HEK293 (cell line): ENCODE measurements around the gene KDELR1.

ENCODE experiments used
- HOXC10 ChIP-seq: sonication (generic); formaldehyde crosslinking; IDR thresholded peaks from 2 replicates; pipeline ENCODE4 v1.8.1; 2023; ENCODE audit warnings: mild to moderate bottlenecking, missing genetic modification reagents
- PRDM1 ChIP-seq: fragments of 450-650 bp; formaldehyde crosslinking; IDR thresholded peaks from 2 replicates; pipeline ENCODE4; 2016; ENCODE audit warnings: missing biosample characterization, missing genetic modification characterization
- REST ChIP-seq: fragments of 450-650 bp; formaldehyde crosslinking; IDR thresholded peaks from 2 replicates; pipeline ENCODE4 v1.5.1; 2016; ENCODE audit warnings: missing biosample characterization, missing genetic modification characterization
- TSHZ1 ChIP-seq: fragments of 450-650 bp; formaldehyde crosslinking; IDR thresholded peaks from 2 replicates; pipeline ENCODE4 v1.5.1; 2016; ENCODE audit warnings: missing biosample characterization, missing genetic modification characterization, borderline replicate concordance
- ZIC2 ChIP-seq: fragments of 450-650 bp; formaldehyde crosslinking; IDR thresholded peaks from 2 replicates; pipeline ENCODE4 v1.5.1; 2016; ENCODE audit warnings: missing biosample characterization, missing genetic modification characterization
- ZNF132 ChIP-seq: fragments of 450-650 bp; formaldehyde crosslinking; IDR thresholded peaks from 2 replicates; pipeline ENCODE4 v1.5.1; 2017; ENCODE audit warnings: missing biosample characterization, missing genetic modification characterization, borderline replicate concordance
- ZNF155 ChIP-seq: fragments of 450-650 bp; formaldehyde crosslinking; IDR thresholded peaks from 2 replicates; pipeline ENCODE4 v1.5.1; 2016; ENCODE audit warnings: missing biosample characterization, missing genetic modification characterization
- ZNF223 ChIP-seq: fragments of 450-650 bp; formaldehyde crosslinking; IDR thresholded peaks from 2 replicates; pipeline ENCODE4 v1.5.1; 2016; ENCODE audit warnings: missing biosample characterization, missing genetic modification characterization
- ZNF23 ChIP-seq: fragments of 450-650 bp; formaldehyde crosslinking; IDR thresholded peaks from 2 replicates; pipeline ENCODE4 v1.5.1; 2016; ENCODE audit warnings: missing biosample characterization, missing genetic modification characterization, borderline replicate concordance
- ZNF239 ChIP-seq: fragments of 450-650 bp; formaldehyde crosslinking; IDR thresholded peaks from 2 replicates; pipeline ENCODE4 v1.5.1; 2016; ENCODE audit warnings: missing biosample characterization, missing genetic modification characterization
- ZNF335 ChIP-seq: fragments of 450-650 bp; formaldehyde crosslinking; conservative IDR thresholded peaks from 2 replicates; pipeline ENCODE4 v1.5.1; 2016; ENCODE audit warnings: missing biosample characterization, missing genetic modification characterization
- ZNF473 ChIP-seq: fragments of 450-650 bp; formaldehyde crosslinking; IDR thresholded peaks from 2 replicates; pipeline ENCODE4 v1.5.1; 2017; ENCODE audit warnings: missing biosample characterization, missing genetic modification characterization
- ZNF501 ChIP-seq: fragments of 450-650 bp; formaldehyde crosslinking; IDR thresholded peaks from 2 replicates; pipeline ENCODE4 v1.5.1; 2016; ENCODE audit warnings: missing biosample characterization, missing genetic modification characterization
- ZNF518A ChIP-seq: fragments of 450-650 bp; formaldehyde crosslinking; conservative IDR thresholded peaks from 2 replicates; pipeline ENCODE4 v1.5.1; 2016; ENCODE audit warnings: low read depth, missing biosample characterization, missing genetic modification characterization
- ZNF544 ChIP-seq: fragments of 450-650 bp; formaldehyde crosslinking; IDR thresholded peaks from 2 replicates; pipeline ENCODE4 v1.5.0; 2017; ENCODE audit warnings: missing biosample characterization, missing genetic modification characterization
- ZNF548 ChIP-seq: fragments of 450-650 bp; formaldehyde crosslinking; IDR thresholded peaks from 2 replicates; pipeline ENCODE4 v1.5.1; 2016; ENCODE audit warnings: missing biosample characterization, missing genetic modification characterization
- ZNF658 ChIP-seq: fragments of 450-650 bp; formaldehyde crosslinking; IDR thresholded peaks from 2 replicates; pipeline ENCODE4; 2016; ENCODE audit warnings: missing biosample characterization, missing genetic modification characterization
- ZNF776 ChIP-seq: fragments of 450-650 bp; formaldehyde crosslinking; IDR thresholded peaks from 2 replicates; pipeline ENCODE4 v1.5.0; 2017; ENCODE audit warnings: missing biosample characterization, missing genetic modification characterization, borderline replicate concordance
- ZNF837 ChIP-seq: fragments of 450-650 bp; formaldehyde crosslinking; IDR thresholded peaks from 2 replicates; pipeline ENCODE4 v1.5.1; 2016; ENCODE audit warnings: missing biosample characterization, missing genetic modification characterization
- ZSCAN16 ChIP-seq: fragments of 450-650 bp; formaldehyde crosslinking; IDR thresholded peaks from 2 replicates; pipeline ENCODE4 v1.5.1; 2016; ENCODE audit warnings: missing biosample characterization, missing genetic modification characterization
- ZSCAN30 ChIP-seq: fragments of 450-650 bp; IDR thresholded peaks from 2 replicates; pipeline ENCODE4 v1.5.1; 2018; ENCODE audit warnings: missing biosample characterization, mild to moderate bottlenecking, missing genetic modification characterization, moderate library complexity
- ZXDB ChIP-seq: fragments of 450-650 bp; formaldehyde crosslinking; IDR thresholded peaks from 2 replicates; pipeline ENCODE4 v1.5.1; 2016; ENCODE audit warnings: missing biosample characterization, missing genetic modification characterization
- TF ChIP-seq, protein P1 (sequence below): fragments of 450-650 bp; formaldehyde crosslinking; IDR thresholded peaks from 2 replicates; pipeline ENCODE4 v1.5.1; 2017; ENCODE audit warnings: missing biosample characterization, mild to moderate bottlenecking, missing genetic modification characterization, moderate library complexity
- TF ChIP-seq, protein P2 (sequence below): fragments of 450-650 bp; formaldehyde crosslinking; IDR thresholded peaks from 2 replicates; pipeline ENCODE4 v1.5.1; 2016; ENCODE audit warnings: missing biosample characterization, missing genetic modification characterization, low read depth

KDELR1 gene

GRCh38 chr19:48390188-48391099 lies 907 bp downstream of the KDELR1 start (continued):
- TF ChIP-seq, protein P1, sequence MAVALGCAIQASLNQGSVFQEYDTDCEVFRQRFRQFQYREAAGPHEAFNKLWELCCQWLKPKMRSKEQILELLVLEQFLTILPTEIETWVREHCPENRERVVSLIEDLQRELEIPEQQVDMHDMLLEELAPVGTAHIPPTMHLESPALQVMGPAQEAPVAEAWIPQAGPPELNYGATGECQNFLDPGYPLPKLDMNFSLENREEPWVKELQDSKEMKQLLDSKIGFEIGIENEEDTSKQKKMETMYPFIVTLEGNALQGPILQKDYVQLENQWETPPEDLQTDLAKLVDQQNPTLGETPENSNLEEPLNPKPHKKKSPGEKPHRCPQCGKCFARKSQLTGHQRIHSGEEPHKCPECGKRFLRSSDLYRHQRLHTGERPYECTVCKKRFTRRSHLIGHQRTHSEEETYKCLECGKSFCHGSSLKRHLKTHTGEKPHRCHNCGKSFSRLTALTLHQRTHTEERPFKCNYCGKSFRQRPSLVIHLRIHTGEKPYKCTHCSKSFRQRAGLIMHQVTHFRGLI (tag by site-specific recombination): no peak
- 0 out of 2 replicates have a peak, but pooled peaks have one; percentile 43 for TF ChIP-seq ZNF239 (tag by site-specific recombination)
- TF ChIP-seq ZNF518A: no peak
- no peak for TF ChIP-seq ZNF776 (tag by site-specific recombination)
- no peak for TF ChIP-seq ZNF223 (tag by site-specific recombination)
- TF ChIP-seq PRDM1: 0 out of 2 replicates have a peak, but pooled peaks have one; percentile 16
- no peak for TF ChIP-seq HOXC10 (CRISPR knock-in tag)
- peak; percentile 94 for TF ChIP-seq ZXDB (tag by site-specific recombination)
- no peak for TF ChIP-seq ZNF544 (tag by site-specific recombination)
- TF ChIP-seq ZNF473 (tag by site-specific recombination): no peak
- peak; percentile 65; the same call in 1 of the 2 replicates for TF ChIP-seq REST (tag by site-specific recombination)
- TF ChIP-seq ZNF501: peak; percentile 66; the same call in 1 of the 2 replicates
- no peak for TF ChIP-seq ZSCAN16
- TF ChIP-seq ZNF132 (tag by site-specific recombination): no peak
- TF ChIP-seq ZNF837: no peak
- TF ChIP-seq ZNF155 (tag by site-specific recombination): no peak
- TF ChIP-seq ZNF23 (tag by site-specific recombination): no peak
- TF ChIP-seq ZNF658 (tag by site-specific recombination): no peak
- TF ChIP-seq TSHZ1 (tag by site-specific recombination): no peak
- TF ChIP-seq ZSCAN30 (tag by site-specific recombination): peak; percentile 95
- TF ChIP-seq ZIC2: no peak
- peak; percentile 94 for TF ChIP-seq ZNF335
- no peak for TF ChIP-seq ZNF548
- TF ChIP-seq, protein P2, sequence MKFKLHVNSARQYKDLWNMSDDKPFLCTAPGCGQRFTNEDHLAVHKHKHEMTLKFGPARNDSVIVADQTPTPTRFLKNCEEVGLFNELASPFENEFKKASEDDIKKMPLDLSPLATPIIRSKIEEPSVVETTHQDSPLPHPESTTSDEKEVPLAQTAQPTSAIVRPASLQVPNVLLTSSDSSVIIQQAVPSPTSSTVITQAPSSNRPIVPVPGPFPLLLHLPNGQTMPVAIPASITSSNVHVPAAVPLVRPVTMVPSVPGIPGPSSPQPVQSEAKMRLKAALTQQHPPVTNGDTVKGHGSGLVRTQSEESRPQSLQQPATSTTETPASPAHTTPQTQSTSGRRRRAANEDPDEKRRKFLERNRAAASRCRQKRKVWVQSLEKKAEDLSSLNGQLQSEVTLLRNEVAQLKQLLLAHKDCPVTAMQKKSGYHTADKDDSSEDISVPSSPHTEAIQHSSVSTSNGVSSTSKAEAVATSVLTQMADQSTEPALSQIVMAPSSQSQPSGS: no peak
